Measurements from ENCODE around the gene KDM5C. TPM values are rescaled to one million over a fixed set of nuclear protein-coding genes. Genes with fewer than 3 reads are reported as not detected.

KDM5C gene
- total RNA-seq, 1 experiment from 2014 or later: 52.9 TPM

- peak overlapping the region; percentile 18; the same call in 1 of the 2 replicates for H2AFZ ChIP-seq (ENCODE audit: low read length)
- no peak for DNase-seq
- peaks cover 27% of the 10 kb centered on the region for H3K79me2 ChIP-seq (ENCODE audit: low read length)
- H3K4me2 ChIP-seq (ENCODE audit: low read depth, low read length, poor library complexity, severe bottlenecking): no peak overlapping the region
- H3K9me3 ChIP-seq (ENCODE audit: low read length): no peaks in the 10 kb centered on the region
- peaks cover 18% of the 10 kb centered on the region for H4K20me1 ChIP-seq (ENCODE audit: insufficient read depth, low read depth, low read length)
- 0 out of 2 replicates have a peak, but pooled peaks cover 2% of the 10 kb centered on the region for H3K36me3 ChIP-seq (ENCODE audit: insufficient read depth, low read length)
- H3K27ac ChIP-seq (ENCODE audit: low read length): no peak overlapping the region
- no peaks in the 10 kb centered on the region for H3K9me2 ChIP-seq (replicated peaks; ENCODE audit: insufficient read depth, low read length)
- peaks cover 25% of the 10 kb centered on the region for H3K4me1 ChIP-seq (ENCODE audit: low read length)
- no peak overlapping the region for H3K9ac ChIP-seq (ENCODE audit: low read length)
- no peaks in the 10 kb centered on the region for H3K27me3 ChIP-seq (ENCODE audit: low read length)
- H3K4me3 ChIP-seq (ENCODE audit: low read length): no peak overlapping the region
Observed at GRCh38 chrX:53227224-53227765, 2.3 kb upstream of the KDM5C start.

- H3K9me2 ChIP-seq (replicated peaks; ENCODE audit: insufficient read depth, low read length): no peaks in the 10 kb centered on the region
- H3K27ac ChIP-seq (ENCODE audit: low read length): peak overlapping the region; percentile 80
- peaks cover 42% of the 10 kb centered on the region for H4K20me1 ChIP-seq (ENCODE audit: insufficient read depth, low read depth, low read length)
- DNase-seq: peak; percentile 60
- H3K79me2 ChIP-seq (ENCODE audit: low read length): peaks cover 57% of the 10 kb centered on the region
- peak overlapping the region; percentile 88; the same call in 1 of the 2 replicates for H2AFZ ChIP-seq (ENCODE audit: low read length)
- peaks cover 30% of the 10 kb centered on the region for H3K36me3 ChIP-seq (ENCODE audit: insufficient read depth, low read length)
- peak overlapping the region; percentile 95 for H3K4me3 ChIP-seq (ENCODE audit: low read length)
- no peaks in the 10 kb centered on the region for H3K27me3 ChIP-seq (ENCODE audit: low read length)
- no peaks in the 10 kb centered on the region for H3K9me3 ChIP-seq (ENCODE audit: low read length)
- peak overlapping the region; percentile 98 for H3K9ac ChIP-seq (ENCODE audit: low read length)
- H3K4me2 ChIP-seq (ENCODE audit: low read depth, low read length, poor library complexity, severe bottlenecking): peak overlapping the region; percentile 86
- H3K4me1 ChIP-seq (ENCODE audit: low read length): peaks cover 29% of the 10 kb centered on the region
Observed at GRCh38 chrX:53223955-53224859, 800 bp downstream of the KDM5C start.

- Histone ChIP-seq H3K9ac (ENCODE audit: low read length) (peak overlapping the region; percentile 98), H3K36me3 (ENCODE audit: insufficient read depth, low read length) (peaks cover 36% of the 10 kb centered on the region)
- no peak for DNase-seq
Observed at GRCh38 chrX:53223068-53223693, 1.8 kb downstream of the KDM5C start.

GRCh38 chrX:53211391-53211978 is 13.5 kb downstream of the KDM5C start:
- Histone ChIP-seq H3K27me3 (ENCODE audit: low read length) (no peaks in the 10 kb centered on the region), H3K36me3 (ENCODE audit: insufficient read depth, low read length) (peaks cover 57% of the 10 kb centered on the region), H3K9me2 (replicated peaks; ENCODE audit: insufficient read depth, low read length) (no peaks in the 10 kb centered on the region), H3K27ac (ENCODE audit: low read length) (no peak overlapping the region), H3K9ac (ENCODE audit: low read length) (no peak overlapping the region), H3K9me3 (ENCODE audit: low read length) (no peaks in the 10 kb centered on the region), H3K4me1 (ENCODE audit: low read length) (no peaks in the 10 kb centered on the region), H3K79me2 (ENCODE audit: low read length) (no peaks in the 10 kb centered on the region), H3K4me3 (ENCODE audit: low read length) (no peak overlapping the region), H2AFZ (ENCODE audit: low read length) (no peak overlapping the region), H3K4me2 (ENCODE audit: low read depth, low read length, poor library complexity, severe bottlenecking) (no peak overlapping the region), H4K20me1 (ENCODE audit: insufficient read depth, low read depth, low read length) (no peaks in the 10 kb centered on the region)
- DNase-seq: no peak

More at GRCh38 chrX:53223068-53223693, 1.8 kb downstream of the KDM5C start:
- no peak overlapping the region for H3K27ac ChIP-seq (ENCODE audit: low read length)
- peaks cover 29% of the 10 kb centered on the region for H3K4me1 ChIP-seq (ENCODE audit: low read length)
- peak overlapping the region; percentile 86 for H3K4me2 ChIP-seq (ENCODE audit: low read depth, low read length, poor library complexity, severe bottlenecking)
- no peaks in the 10 kb centered on the region for H3K27me3 ChIP-seq (ENCODE audit: low read length)
- H2AFZ ChIP-seq (ENCODE audit: low read length): no peak overlapping the region
- H3K9me3 ChIP-seq (ENCODE audit: low read length): no peaks in the 10 kb centered on the region
- peaks cover 65% of the 10 kb centered on the region for H3K79me2 ChIP-seq (ENCODE audit: low read length)
- peaks cover 46% of the 10 kb centered on the region for H4K20me1 ChIP-seq (ENCODE audit: insufficient read depth, low read depth, low read length)
- peak overlapping the region; percentile 95 for H3K4me3 ChIP-seq (ENCODE audit: low read length)
- H3K9me2 ChIP-seq (replicated peaks; ENCODE audit: insufficient read depth, low read length): no peaks in the 10 kb centered on the region

GRCh38 chrX:53196678-53197077 is 28.3 kb downstream of the KDM5C start:
- no peaks in the 10 kb centered on the region for H3K9me2 ChIP-seq (replicated peaks; ENCODE audit: insufficient read depth, low read length)
- no peaks in the 10 kb centered on the region for H3K4me1 ChIP-seq (ENCODE audit: low read length)
- H3K9me3 ChIP-seq (ENCODE audit: low read length): no peaks in the 10 kb centered on the region
- no peak overlapping the region for H3K4me3 ChIP-seq (ENCODE audit: low read length)
- no peaks in the 10 kb centered on the region for H3K79me2 ChIP-seq (ENCODE audit: low read length)
- H2AFZ ChIP-seq (ENCODE audit: low read length): no peak overlapping the region
- no peak overlapping the region for H3K9ac ChIP-seq (ENCODE audit: low read length)
- no peak overlapping the region for H3K4me2 ChIP-seq (ENCODE audit: low read depth, low read length, poor library complexity, severe bottlenecking)
- no peaks in the 10 kb centered on the region for H4K20me1 ChIP-seq (ENCODE audit: insufficient read depth, low read depth, low read length)
- no peak overlapping the region for H3K27ac ChIP-seq (ENCODE audit: low read length)
- no peak for DNase-seq
- H3K36me3 ChIP-seq (ENCODE audit: insufficient read depth, low read length): peaks cover 23% of the 10 kb centered on the region
- H3K27me3 ChIP-seq (ENCODE audit: low read length): no peaks in the 10 kb centered on the region

GRCh38 chrX:53195401-53195800 is 29.6 kb downstream of the KDM5C start:
- H2AFZ ChIP-seq (ENCODE audit: low read length): no peak overlapping the region
- no peaks in the 10 kb centered on the region for H3K9me2 ChIP-seq (replicated peaks; ENCODE audit: insufficient read depth, low read length)
- no peaks in the 10 kb centered on the region for H4K20me1 ChIP-seq (ENCODE audit: insufficient read depth, low read depth, low read length)
- peaks cover 13% of the 10 kb centered on the region; the same call in 1 of the 2 replicates for H3K36me3 ChIP-seq (ENCODE audit: insufficient read depth, low read length)
- no peaks in the 10 kb centered on the region for H3K79me2 ChIP-seq (ENCODE audit: low read length)
- H3K27me3 ChIP-seq (ENCODE audit: low read length): no peaks in the 10 kb centered on the region
- H3K27ac ChIP-seq (ENCODE audit: low read length): no peak overlapping the region
- no peak overlapping the region for H3K4me2 ChIP-seq (ENCODE audit: low read depth, low read length, poor library complexity, severe bottlenecking)
- no peak overlapping the region for H3K9ac ChIP-seq (ENCODE audit: low read length)
- H3K4me1 ChIP-seq (ENCODE audit: low read length): no peaks in the 10 kb centered on the region
- H3K9me3 ChIP-seq (ENCODE audit: low read length): no peaks in the 10 kb centered on the region
- no peak for DNase-seq
- no peak overlapping the region for H3K4me3 ChIP-seq (ENCODE audit: low read length)

GRCh38 chrX:53194308-53194707 is 30.7 kb downstream of the KDM5C start:
- Histone ChIP-seq H3K27ac (ENCODE audit: low read length) (no peak overlapping the region), H3K9ac (ENCODE audit: low read length) (no peak overlapping the region), H3K36me3 (ENCODE audit: insufficient read depth, low read length) (peaks cover 2% of the 10 kb centered on the region; the same call in 1 of the 2 replicates), H3K27me3 (ENCODE audit: low read length) (no peaks in the 10 kb centered on the region), H3K4me1 (ENCODE audit: low read length) (no peaks in the 10 kb centered on the region), H4K20me1 (ENCODE audit: insufficient read depth, low read depth, low read length) (no peaks in the 10 kb centered on the region), H3K9me2 (replicated peaks; ENCODE audit: insufficient read depth, low read length) (no peaks in the 10 kb centered on the region), H2AFZ (ENCODE audit: low read length) (no peak overlapping the region), H3K4me3 (ENCODE audit: low read length) (no peak overlapping the region), H3K4me2 (ENCODE audit: low read depth, low read length, poor library complexity, severe bottlenecking) (no peak overlapping the region), H3K79me2 (ENCODE audit: low read length) (no peaks in the 10 kb centered on the region), H3K9me3 (ENCODE audit: low read length) (no peaks in the 10 kb centered on the region)
- no peak for DNase-seq

GRCh38 chrX:53193093-53193492 is 31.9 kb downstream of the KDM5C start:
- no peaks in the 10 kb centered on the region for H3K9me3 ChIP-seq (ENCODE audit: low read length)
- DNase-seq: no peak
- no peaks in the 10 kb centered on the region for H3K4me1 ChIP-seq (ENCODE audit: low read length)
- H3K27ac ChIP-seq (ENCODE audit: low read length): no peak overlapping the region
- no peak overlapping the region for H3K9ac ChIP-seq (ENCODE audit: low read length)
- no peak overlapping the region for H2AFZ ChIP-seq (ENCODE audit: low read length)
- no peaks in the 10 kb centered on the region; the same call in 1 of the 2 replicates for H3K36me3 ChIP-seq (ENCODE audit: insufficient read depth, low read length)
- H3K9me2 ChIP-seq (replicated peaks; ENCODE audit: insufficient read depth, low read length): no peaks in the 10 kb centered on the region
- H3K27me3 ChIP-seq (ENCODE audit: low read length): no peaks in the 10 kb centered on the region
- H3K4me3 ChIP-seq (ENCODE audit: low read length): no peak overlapping the region
- no peaks in the 10 kb centered on the region for H3K79me2 ChIP-seq (ENCODE audit: low read length)
- H4K20me1 ChIP-seq (ENCODE audit: insufficient read depth, low read depth, low read length): no peaks in the 10 kb centered on the region
- H3K4me2 ChIP-seq (ENCODE audit: low read depth, low read length, poor library complexity, severe bottlenecking): no peak overlapping the region
